SK-N-SH treated with all-trans-retinoic acid at 6 μM for 48 hours (cell line): ENCODE results near the gene FGL2.
"Not testable (repeated sequence)": the region's sequence is repeated elsewhere in the genome, so short reads cannot be mapped to it uniquely, and the experiment has no call there.

Source experiments
- ATAC-seq: fragments of 200-7000 bp; cut with Tn5 transposase; 3 replicates; pipeline ENCODE4 v1.9.1; 2020; ENCODE audit warnings: mild to moderate bottlenecking, moderate library complexity
- CREB5 ChIP-seq: fragments of 250-450 bp; sonication (Bioruptor Pico); IDR thresholded peaks from 2 replicates; pipeline ENCODE4 v1.5.1; 2020; ENCODE audit warnings: low read depth, mild to moderate bottlenecking, moderate library complexity
- CSRNP3 ChIP-seq: fragments of 250-450 bp; sonication (Bioruptor Pico); IDR thresholded peaks from 2 replicates; pipeline ENCODE4 v1.5.1; 2021; ENCODE audit warnings: mild to moderate bottlenecking, moderate library complexity
- ESRRG ChIP-seq: fragments of 250-450 bp; sonication (Bioruptor Pico); IDR thresholded peaks from 2 replicates; pipeline ENCODE4 v1.6.1; 2021; ENCODE audit warnings: mild to moderate bottlenecking
- GLIS3 ChIP-seq: fragments of 250-450 bp; sonication (Bioruptor Pico); IDR thresholded peaks from 2 replicates; pipeline ENCODE4 v1.5.0; 2020; ENCODE audit warnings: mild to moderate bottlenecking, moderate library complexity
- ISL1 ChIP-seq: fragments of 250-450 bp; sonication (Bioruptor Pico); IDR thresholded peaks from 2 replicates; pipeline ENCODE4 v2.1.2; 2022; ENCODE audit warnings: mild to moderate bottlenecking, moderate library complexity
- OSR1 ChIP-seq: fragments of 250-450 bp; sonication (Bioruptor Pico); IDR thresholded peaks from 2 replicates; pipeline ENCODE4 v1.8.0; 2022; ENCODE audit warnings: moderate library complexity, mild to moderate bottlenecking, inconsistent platforms
- PATZ1 ChIP-seq: fragments of 250-450 bp; sonication (Bioruptor Pico); IDR thresholded peaks from 2 replicates; pipeline ENCODE4 v1.8.0; 2020; ENCODE audit warnings: mild to moderate bottlenecking, moderate library complexity, borderline replicate concordance
- PPARA ChIP-seq: fragments of 250-450 bp; sonication (Bioruptor Pico); IDR thresholded peaks from 2 replicates; pipeline ENCODE4 v1.5.0; 2020; ENCODE audit warnings: mild to moderate bottlenecking, borderline replicate concordance
- RARB ChIP-seq: fragments of 250-450 bp; sonication (Bioruptor Pico); IDR thresholded peaks from 2 replicates; pipeline ENCODE4 v1.8.0; 2021; ENCODE audit warnings: mild to moderate bottlenecking, moderate library complexity
- SNAI2 ChIP-seq: fragments of 250-450 bp; sonication (Bioruptor Pico); IDR thresholded peaks from 2 replicates; pipeline ENCODE4 v1.5.0; 2020; ENCODE audit warnings: mild to moderate bottlenecking, moderate library complexity
- TSHZ2 ChIP-seq: fragments of 250-450 bp; sonication (Bioruptor Pico); IDR thresholded peaks from 2 replicates; pipeline ENCODE4 v1.5.0; 2020; ENCODE audit warnings: mild to moderate bottlenecking, moderate library complexity
- ZC3H10 ChIP-seq: fragments of 250-450 bp; sonication (Bioruptor Pico); IDR thresholded peaks from 2 replicates; pipeline ENCODE4 v1.5.1; 2021; ENCODE audit warnings: mild to moderate bottlenecking, moderate library complexity
- ZFP3 ChIP-seq: fragments of 250-450 bp; sonication (Bioruptor Pico); IDR thresholded peaks from 2 replicates; pipeline ENCODE4 v1.5.0; 2020; ENCODE audit warnings: mild to moderate bottlenecking, moderate library complexity
- ZFP30 ChIP-seq: fragments of 450-650 bp; formaldehyde crosslinking; IDR thresholded peaks from 2 replicates; pipeline ENCODE4 v1.5.0; 2022; ENCODE audit warnings: mild to moderate bottlenecking, moderate library complexity
- ZNF565 ChIP-seq: fragments of 450-650 bp; formaldehyde crosslinking; conservative IDR thresholded peaks from 2 replicates; pipeline ENCODE4 v1.5.0; 2020; ENCODE audit warnings: low read depth, mild to moderate bottlenecking, moderate library complexity
- ZNF70 ChIP-seq: fragments of 450-650 bp; formaldehyde crosslinking; IDR thresholded peaks from 2 replicates; pipeline ENCODE4 v1.5.0; 2020; ENCODE audit warnings: mild to moderate bottlenecking, moderate library complexity
- ZNF8 ChIP-seq: fragments of 450-650 bp; formaldehyde crosslinking; IDR thresholded peaks from 2 replicates; pipeline ENCODE4 v1.5.0; 2020; ENCODE audit warnings: mild to moderate bottlenecking, moderate library complexity

Gene FGL2

GRCh38 chr7:77239471-77239870 is 39.9 kb upstream of the FGL2 start (continued):
- TF ChIP-seq TSHZ2 (CRISPR knock-in tag) = no peak
- TF ChIP-seq ESRRG = no peak
- TF ChIP-seq CREB5 (CRISPR knock-in tag) = no peak
- no peak for TF ChIP-seq GLIS3 (CRISPR knock-in tag)
- TF ChIP-seq ZNF70 (CRISPR knock-in tag) = no peak
- no peak for TF ChIP-seq ZNF8 (CRISPR knock-in tag)

- no peak for TF ChIP-seq ZNF70 (CRISPR knock-in tag)
- TF ChIP-seq ZNF565 (CRISPR knock-in tag) = no peak
- TF ChIP-seq ESRRG = no peak
- TF ChIP-seq GLIS3 (CRISPR knock-in tag) = no peak
- TF ChIP-seq CSRNP3 = no peak
- TF ChIP-seq, all 23 proteins: peak for 0
- ATAC-seq = no peak
Observed at GRCh38 chr7:77238703-77239136, 39.1 kb upstream of the FGL2 start.

GRCh38 chr7:77235276-77235675 is 35.7 kb upstream of the FGL2 start:
- no peak for ATAC-seq
- TF ChIP-seq SNAI2 (no peak), ISL1 (CRISPR knock-in tag) (no peak)

- no peak for TF ChIP-seq ZFP3
- no peak for TF ChIP-seq ESRRG
- TF ChIP-seq PPARA (CRISPR knock-in tag) = no peak
- no peak for TF ChIP-seq ZFP30 (CRISPR knock-in tag)
- no peak for TF ChIP-seq SNAI2
- TF ChIP-seq GLIS3 (CRISPR knock-in tag) = no peak
- TF ChIP-seq CREB5 (CRISPR knock-in tag) = no peak
- ATAC-seq = no peak
Observed at GRCh38 chr7:77232467-77232866, 32.8 kb upstream of the FGL2 start.

GRCh38 chr7:77228795-77229194 is 29.2 kb upstream of the FGL2 start:
- not testable (repeated sequence) for ATAC-seq

- TF ChIP-seq CREB5 (CRISPR knock-in tag) (0 out of 2 replicates have a peak, but pooled peaks have one; percentile 26), OSR1 (CRISPR knock-in tag) (no peak), ISL1 (CRISPR knock-in tag) (peak; percentile 77)
- no peak for ATAC-seq
Observed at GRCh38 chr7:77226357-77226839, 26.8 kb upstream of the FGL2 start.

GRCh38 chr7:77223261-77223660 is 23.6 kb upstream of the FGL2 start:
- no peak for ATAC-seq
- no peak for TF ChIP-seq RARB (CRISPR knock-in tag)
- TF ChIP-seq PATZ1 = no peak
- no peak for TF ChIP-seq ZFP3
- no peak for TF ChIP-seq GLIS3 (CRISPR knock-in tag)
- TF ChIP-seq ZFP30 (CRISPR knock-in tag) = no peak
- no peak for TF ChIP-seq ZNF70 (CRISPR knock-in tag)
- TF ChIP-seq ZNF565 (CRISPR knock-in tag) = no peak
- TF ChIP-seq SNAI2 = no peak
- no peak for TF ChIP-seq CREB5 (CRISPR knock-in tag)
- no peak for TF ChIP-seq ZC3H10 (CRISPR knock-in tag)
